ENCODE measurements around the gene SULT1A2.
"Not testable (repeated sequence)": the region's sequence is repeated elsewhere in the genome, so short reads cannot be mapped to it uniquely, and the experiment has no call there.

Gene SULT1A2

GRCh38 chr16:28562199-28562598, 34.7 kb downstream of the SULT1A2 start:
- in situ Hi-C loops (cut with HindIII; ENCODE audit: low sequenced_read_pairs) = no loop called here

GRCh38 chr16:28561557-28562187, 35.2 kb downstream of the SULT1A2 start:
- in situ Hi-C loops (cut with HindIII; ENCODE audit: low sequenced_read_pairs) = no loop called here

GRCh38 chr16:28558456-28558855, 38.4 kb downstream of the SULT1A2 start:
- in situ Hi-C loops (cut with HindIII; ENCODE audit: low sequenced_read_pairs) = no loop called here

GRCh38 chr16:28556914-28557320, 39.9 kb downstream of the SULT1A2 start:
- in situ Hi-C loops (cut with HindIII; ENCODE audit: low sequenced_read_pairs) = no loop called here

- in situ Hi-C loops (cut with HindIII; ENCODE audit: low sequenced_read_pairs) = no loop called here
Observed at GRCh38 chr16:28555561-28555960, 41.3 kb downstream of the SULT1A2 start.

- in situ Hi-C loops (cut with HindIII; ENCODE audit: low sequenced_read_pairs) = no loop called here
Observed at GRCh38 chr16:28554634-28555423, 42.0 kb downstream of the SULT1A2 start.

GRCh38 chr16:28553776-28554633, 42.8 kb downstream of the SULT1A2 start, which contains the start of gene SGF29:
Gene SGF29 (plus strand): TSS chr16:28553920. CDS start chr16:28581070, 27,150 bp downstream.
- in situ Hi-C loops (cut with HindIII; ENCODE audit: low sequenced_read_pairs) = no loop called here

- in situ Hi-C loops (cut with HindIII; ENCODE audit: low sequenced_read_pairs) = no loop called here
Observed at GRCh38 chr16:28549301-28549899, 47.5 kb downstream of the SULT1A2 start.

GRCh38 chr16:28548306-28548802, 48.5 kb downstream of the SULT1A2 start:
- in situ Hi-C loops (cut with HindIII; ENCODE audit: low sequenced_read_pairs) = no loop called here

GRCh38 chr16:28546626-28547025, 50.2 kb downstream of the SULT1A2 start:
- in situ Hi-C loops (cut with HindIII; ENCODE audit: low sequenced_read_pairs) = no loop called here

GRCh38 chr16:28545964-28546363, 50.9 kb downstream of the SULT1A2 start:
- in situ Hi-C loops (cut with HindIII; ENCODE audit: low sequenced_read_pairs) = not testable (repeated sequence)

- in situ Hi-C loops (cut with HindIII; ENCODE audit: low sequenced_read_pairs) = loop anchor here (5.0 kb wide), 1 partner anchor 43 kb away; no protein-coding TSS in a partner anchor
Observed at GRCh38 chr16:28544998-28545397, 51.9 kb downstream of the SULT1A2 start.

GRCh38 chr16:28543072-28543471, 53.8 kb downstream of the SULT1A2 start:
- in situ Hi-C loops (cut with HindIII; ENCODE audit: low sequenced_read_pairs) = loop anchor here (5.0 kb wide), 1 partner anchor 41 kb away; no protein-coding TSS in a partner anchor

GRCh38 chr16:28542646-28543045, 54.2 kb downstream of the SULT1A2 start:
- in situ Hi-C loops (cut with HindIII; ENCODE audit: low sequenced_read_pairs) = loop anchor here (5.0 kb wide), 1 partner anchor 40 kb away; no protein-coding TSS in a partner anchor
